ENCODE measurements around the gene POU5F2.

The POU5F2 gene

DNA sequence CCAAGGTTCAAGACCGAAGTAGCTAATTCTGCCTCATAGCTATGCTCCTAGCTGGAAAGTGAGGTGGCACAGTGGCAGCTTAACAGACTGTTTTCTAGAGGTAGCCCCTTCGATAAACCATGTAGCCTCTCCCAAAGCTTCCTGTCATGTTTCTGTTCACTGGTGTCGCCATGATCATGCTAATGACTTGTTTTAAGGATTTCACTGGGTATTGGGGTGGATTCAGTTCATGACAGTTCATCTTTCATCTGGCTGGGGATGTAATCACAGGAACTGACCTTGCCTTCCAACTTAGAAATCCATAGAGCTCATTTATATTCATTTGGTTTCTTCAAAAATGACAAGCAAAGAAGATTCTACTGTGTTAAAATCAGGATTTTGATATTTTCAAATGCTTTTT lies 9.4 kb downstream of the POU5F2 start:
- TF ChIP-seq, protein P1, sequence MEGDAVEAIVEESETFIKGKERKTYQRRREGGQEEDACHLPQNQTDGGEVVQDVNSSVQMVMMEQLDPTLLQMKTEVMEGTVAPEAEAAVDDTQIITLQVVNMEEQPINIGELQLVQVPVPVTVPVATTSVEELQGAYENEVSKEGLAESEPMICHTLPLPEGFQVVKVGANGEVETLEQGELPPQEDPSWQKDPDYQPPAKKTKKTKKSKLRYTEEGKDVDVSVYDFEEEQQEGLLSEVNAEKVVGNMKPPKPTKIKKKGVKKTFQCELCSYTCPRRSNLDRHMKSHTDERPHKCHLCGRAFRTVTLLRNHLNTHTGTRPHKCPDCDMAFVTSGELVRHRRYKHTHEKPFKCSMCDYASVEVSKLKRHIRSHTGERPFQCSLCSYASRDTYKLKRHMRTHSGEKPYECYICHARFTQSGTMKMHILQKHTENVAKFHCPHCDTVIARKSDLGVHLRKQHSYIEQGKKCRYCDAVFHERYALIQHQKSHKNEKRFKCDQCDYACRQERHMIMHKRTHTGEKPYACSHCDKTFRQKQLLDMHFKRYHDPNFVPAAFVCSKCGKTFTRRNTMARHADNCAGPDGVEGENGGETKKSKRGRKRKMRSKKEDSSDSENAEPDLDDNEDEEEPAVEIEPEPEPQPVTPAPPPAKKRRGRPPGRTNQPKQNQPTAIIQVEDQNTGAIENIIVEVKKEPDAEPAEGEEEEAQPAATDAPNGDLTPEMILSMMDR (conservative IDR thresholded peaks at IDR 0.05; ENCODE audit: low read length): no peak

DNA sequence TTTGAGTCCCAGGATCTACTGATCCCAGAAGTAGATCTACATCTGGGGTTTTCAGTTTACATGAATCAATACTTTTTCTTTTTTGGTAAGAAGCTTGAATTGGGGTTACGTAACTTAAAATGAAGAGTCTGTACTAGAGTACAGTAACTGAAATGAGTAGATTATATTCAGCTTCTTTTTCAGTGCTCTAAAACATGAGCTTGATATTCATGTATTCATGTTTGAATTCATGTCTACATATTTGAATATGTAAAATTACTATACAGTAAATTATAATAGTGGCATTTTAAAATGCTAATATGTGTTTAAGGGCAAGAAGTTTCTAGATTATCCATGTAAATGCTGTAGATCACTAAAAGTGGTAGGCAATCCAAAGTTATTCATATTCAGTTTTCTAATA lies 14.8 kb downstream of the POU5F2 start:
- TF ChIP-seq, protein P1 (conservative IDR thresholded peaks at IDR 0.05; ENCODE audit: low read length): no peak
- DNase-seq (ENCODE audit: low read depth): no peak
- H3K4me3 ChIP-seq (ENCODE audit: low read length): no peak overlapping the region

More for the DNA sequence above, 9.4 kb downstream of the POU5F2 start:
- no peak overlapping the region for H3K4me3 ChIP-seq (ENCODE audit: low read length)
- DNase-seq (ENCODE audit: low read depth): no peak

DNA sequence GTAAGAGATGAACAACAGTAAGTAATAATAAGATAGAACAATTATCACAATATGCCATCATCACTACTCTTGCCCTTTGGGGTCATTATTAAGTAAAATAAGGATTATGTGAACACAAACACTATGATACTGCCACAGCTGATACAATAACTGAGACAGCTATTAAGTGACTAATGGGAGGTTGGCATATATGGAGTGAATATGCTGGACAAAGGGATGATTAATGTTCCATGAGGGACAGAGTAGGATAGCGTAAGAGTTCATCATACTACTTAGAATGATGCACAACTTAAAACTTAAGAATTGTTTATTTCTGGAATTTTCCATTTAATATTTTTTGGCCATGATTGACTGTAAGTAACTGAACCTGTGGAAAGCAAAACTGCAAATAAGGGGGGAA lies 16.6 kb downstream of the POU5F2 start:
- no peak for DNase-seq (ENCODE audit: low read depth)
- TF ChIP-seq, protein P1 (conservative IDR thresholded peaks at IDR 0.05; ENCODE audit: low read length): no peak
- no peak overlapping the region for H3K4me3 ChIP-seq (ENCODE audit: low read length)

DNA sequence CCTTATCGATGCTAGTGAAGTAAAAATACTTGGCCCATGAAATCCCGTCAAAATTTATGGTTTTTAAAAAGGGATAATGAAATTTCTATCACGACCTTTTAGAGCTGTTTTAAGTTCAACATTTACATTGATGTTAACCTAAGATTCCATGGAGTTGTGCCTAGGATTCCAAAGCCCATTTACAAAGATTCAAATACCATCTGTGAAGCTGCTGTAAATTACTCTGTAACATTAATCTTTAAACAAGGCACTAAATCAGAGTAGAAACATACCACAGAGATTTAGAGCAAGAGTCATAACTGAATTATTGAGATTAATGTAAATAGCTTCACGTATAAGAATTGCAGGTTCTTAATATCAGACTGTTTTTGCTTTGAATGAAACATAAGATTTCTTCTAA lies 17.7 kb downstream of the POU5F2 start:
- no peak for DNase-seq (ENCODE audit: low read depth)
- no peak overlapping the region for H3K4me3 ChIP-seq (ENCODE audit: low read length)
- TF ChIP-seq, protein P1 (conservative IDR thresholded peaks at IDR 0.05; ENCODE audit: low read length): no peak

DNA sequence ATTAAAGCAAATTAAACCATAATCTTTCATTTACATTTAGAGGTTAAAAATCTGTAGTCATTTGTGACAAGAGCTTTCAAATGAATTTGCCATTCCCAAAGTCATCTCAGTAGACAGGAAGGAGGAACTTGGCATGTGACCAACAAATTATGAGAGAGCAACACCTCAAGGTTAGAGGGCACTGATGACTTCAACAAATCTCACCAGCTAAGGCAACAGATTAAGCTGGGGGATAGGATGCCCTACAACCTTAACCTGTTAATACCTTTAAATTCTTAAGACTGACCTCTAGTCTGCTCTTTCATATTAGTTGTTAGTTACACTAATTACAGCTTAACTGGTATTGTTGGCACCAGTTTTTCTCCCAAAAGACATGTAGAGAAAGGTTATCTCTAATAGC lies 18.4 kb downstream of the POU5F2 start:
- TF ChIP-seq, protein P1 (conservative IDR thresholded peaks at IDR 0.05; ENCODE audit: low read length): no peak
- no peak overlapping the region for H3K4me3 ChIP-seq (ENCODE audit: low read length)
- no peak for DNase-seq (ENCODE audit: low read depth)

DNA sequence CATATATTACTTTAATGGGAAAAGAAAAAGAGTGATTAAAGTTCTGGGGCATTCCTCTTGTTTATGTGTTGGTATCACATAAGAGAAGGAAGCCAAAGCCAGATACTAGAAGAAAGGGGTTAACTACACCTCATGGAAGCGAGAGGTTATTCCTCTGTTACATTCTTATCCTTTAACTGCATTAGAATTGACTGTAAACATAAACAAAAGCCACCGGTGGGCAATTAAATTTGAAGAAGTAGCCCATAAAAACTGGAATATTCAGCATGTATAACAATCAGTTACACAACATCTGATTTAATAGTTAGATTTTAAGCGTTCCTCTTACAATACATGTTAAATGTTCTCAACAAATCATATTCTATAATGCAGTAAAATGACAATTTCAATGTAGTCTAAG lies 18.8 kb downstream of the POU5F2 start:
- TF ChIP-seq, protein P1 (conservative IDR thresholded peaks at IDR 0.05; ENCODE audit: low read length): no peak
- no peak overlapping the region for H3K4me3 ChIP-seq (ENCODE audit: low read length)
- no peak for DNase-seq (ENCODE audit: low read depth)

DNA sequence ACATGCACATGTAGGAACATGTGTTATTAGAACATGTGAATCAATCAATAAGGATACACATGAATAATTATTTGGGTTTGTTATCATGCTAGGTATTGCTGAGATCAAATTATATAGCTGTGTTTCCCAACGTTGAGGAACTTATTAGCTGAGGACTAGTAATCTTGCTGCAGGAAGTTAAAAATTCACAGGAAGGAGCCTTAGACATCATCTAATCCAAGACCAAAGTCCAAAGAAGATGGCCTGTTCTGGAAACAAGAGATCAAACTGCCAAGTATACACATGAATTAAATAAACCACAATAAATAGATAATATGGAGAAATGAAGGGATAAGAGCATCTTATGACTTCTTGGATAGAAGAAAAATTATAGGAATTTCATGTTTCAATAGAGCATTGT lies 19.9 kb downstream of the POU5F2 start:
- TF ChIP-seq, protein P1 (conservative IDR thresholded peaks at IDR 0.05; ENCODE audit: low read length): no peak
- DNase-seq (ENCODE audit: low read depth): no peak
- H3K4me3 ChIP-seq (ENCODE audit: low read length): no peak overlapping the region

Data from AG10803 (cell line).